SK-N-SH treated with all-trans-retinoic acid at 6 μM for 48 hours (cell line): Measurements from ENCODE around the gene TGFB3.

ENCODE experiments used
- ATAC-seq: fragments of 200-7000 bp; cut with Tn5 transposase; 3 replicates; pipeline ENCODE4 v1.9.1; 2020; ENCODE audit warnings: mild to moderate bottlenecking, moderate library complexity
- ARNTL ChIP-seq: fragments of 450-650 bp; formaldehyde crosslinking; IDR thresholded peaks from 2 replicates; pipeline ENCODE4 v1.5.0; 2020; ENCODE audit warnings: low read depth, mild to moderate bottlenecking, moderate library complexity, borderline replicate concordance
- BACH2 ChIP-seq: fragments of 250-450 bp; sonication (Bioruptor Pico); IDR thresholded peaks from 2 replicates; pipeline ENCODE4 v1.9.0; 2021; ENCODE audit warnings: mild to moderate bottlenecking, borderline replicate concordance
- CREB5 ChIP-seq: fragments of 250-450 bp; sonication (Bioruptor Pico); IDR thresholded peaks from 2 replicates; pipeline ENCODE4 v1.5.1; 2020; ENCODE audit warnings: low read depth, mild to moderate bottlenecking, moderate library complexity
- CSRNP3 ChIP-seq: fragments of 250-450 bp; sonication (Bioruptor Pico); IDR thresholded peaks from 2 replicates; pipeline ENCODE4 v1.5.1; 2021; ENCODE audit warnings: mild to moderate bottlenecking, moderate library complexity
- ESRRG ChIP-seq: fragments of 250-450 bp; sonication (Bioruptor Pico); IDR thresholded peaks from 2 replicates; pipeline ENCODE4 v1.6.1; 2021; ENCODE audit warnings: mild to moderate bottlenecking
- ISL1 ChIP-seq: fragments of 250-450 bp; sonication (Bioruptor Pico); IDR thresholded peaks from 2 replicates; pipeline ENCODE4 v2.1.2; 2022; ENCODE audit warnings: mild to moderate bottlenecking, moderate library complexity
- OSR1 ChIP-seq: fragments of 250-450 bp; sonication (Bioruptor Pico); IDR thresholded peaks from 2 replicates; pipeline ENCODE4 v1.8.0; 2022; ENCODE audit warnings: moderate library complexity, mild to moderate bottlenecking, inconsistent platforms
- POU6F1 ChIP-seq: fragments of 250-450 bp; sonication (Bioruptor Pico); IDR thresholded peaks from 2 replicates; pipeline ENCODE4 v1.8.0; 2021; ENCODE audit warnings: low read depth, mild to moderate bottlenecking, moderate library complexity, borderline replicate concordance
- PPARA ChIP-seq: fragments of 250-450 bp; sonication (Bioruptor Pico); IDR thresholded peaks from 2 replicates; pipeline ENCODE4 v1.5.0; 2020; ENCODE audit warnings: mild to moderate bottlenecking, borderline replicate concordance
- RARB ChIP-seq: fragments of 250-450 bp; sonication (Bioruptor Pico); IDR thresholded peaks from 2 replicates; pipeline ENCODE4 v1.8.0; 2021; ENCODE audit warnings: mild to moderate bottlenecking, moderate library complexity
- SNAI2 ChIP-seq: fragments of 250-450 bp; sonication (Bioruptor Pico); IDR thresholded peaks from 2 replicates; pipeline ENCODE4 v1.5.0; 2020; ENCODE audit warnings: mild to moderate bottlenecking, moderate library complexity
- TCF4 ChIP-seq: fragments of 250-450 bp; sonication (Bioruptor Pico); IDR thresholded peaks from 2 replicates; pipeline ENCODE4 v1.8.0; 2021; ENCODE audit warnings: mild to moderate bottlenecking, moderate library complexity, borderline replicate concordance
- TOX ChIP-seq: fragments of 250-450 bp; sonication (Bioruptor Pico); IDR thresholded peaks from 2 replicates; pipeline ENCODE4 v1.8.0; 2021; ENCODE audit warnings: mild to moderate bottlenecking, moderate library complexity, borderline replicate concordance
- TSHZ2 ChIP-seq: fragments of 250-450 bp; sonication (Bioruptor Pico); IDR thresholded peaks from 2 replicates; pipeline ENCODE4 v1.5.0; 2020; ENCODE audit warnings: mild to moderate bottlenecking, moderate library complexity
- ZC3H10 ChIP-seq: fragments of 250-450 bp; sonication (Bioruptor Pico); IDR thresholded peaks from 2 replicates; pipeline ENCODE4 v1.5.1; 2021; ENCODE audit warnings: mild to moderate bottlenecking, moderate library complexity
- ZFP3 ChIP-seq: fragments of 250-450 bp; sonication (Bioruptor Pico); IDR thresholded peaks from 2 replicates; pipeline ENCODE4 v1.5.0; 2020; ENCODE audit warnings: mild to moderate bottlenecking, moderate library complexity
- ZFP30 ChIP-seq: fragments of 450-650 bp; formaldehyde crosslinking; IDR thresholded peaks from 2 replicates; pipeline ENCODE4 v1.5.0; 2022; ENCODE audit warnings: mild to moderate bottlenecking, moderate library complexity
- ZNF565 ChIP-seq: fragments of 450-650 bp; formaldehyde crosslinking; conservative IDR thresholded peaks from 2 replicates; pipeline ENCODE4 v1.5.0; 2020; ENCODE audit warnings: low read depth, mild to moderate bottlenecking, moderate library complexity
- ZNF70 ChIP-seq: fragments of 450-650 bp; formaldehyde crosslinking; IDR thresholded peaks from 2 replicates; pipeline ENCODE4 v1.5.0; 2020; ENCODE audit warnings: mild to moderate bottlenecking, moderate library complexity
- ZNF8 ChIP-seq: fragments of 450-650 bp; formaldehyde crosslinking; IDR thresholded peaks from 2 replicates; pipeline ENCODE4 v1.5.0; 2020; ENCODE audit warnings: mild to moderate bottlenecking, moderate library complexity

The TGFB3 gene

DNA sequence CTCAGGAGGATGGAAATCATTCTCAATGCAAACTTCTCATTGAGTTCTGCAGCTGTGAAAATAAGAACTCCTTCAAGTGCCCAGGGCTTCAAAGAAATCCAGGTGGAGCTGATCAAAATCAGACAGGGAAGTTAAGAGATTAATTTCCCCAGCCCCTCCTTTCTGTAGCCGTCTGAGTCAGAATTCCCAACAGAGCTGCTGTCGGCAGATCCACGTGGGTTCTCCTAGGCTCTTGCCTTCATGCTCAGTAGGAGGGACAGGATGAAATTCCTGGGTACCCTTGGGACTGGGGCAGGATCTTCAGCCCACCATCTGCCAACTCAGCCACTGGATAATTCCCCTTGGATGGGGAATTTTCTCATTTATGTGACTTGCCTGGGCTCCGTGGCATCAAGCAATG lies 13.3 kb downstream of the TGFB3 start (continued):
- TF ChIP-seq RARB (CRISPR knock-in tag) (no peak), ARNTL (no peak)

DNA sequence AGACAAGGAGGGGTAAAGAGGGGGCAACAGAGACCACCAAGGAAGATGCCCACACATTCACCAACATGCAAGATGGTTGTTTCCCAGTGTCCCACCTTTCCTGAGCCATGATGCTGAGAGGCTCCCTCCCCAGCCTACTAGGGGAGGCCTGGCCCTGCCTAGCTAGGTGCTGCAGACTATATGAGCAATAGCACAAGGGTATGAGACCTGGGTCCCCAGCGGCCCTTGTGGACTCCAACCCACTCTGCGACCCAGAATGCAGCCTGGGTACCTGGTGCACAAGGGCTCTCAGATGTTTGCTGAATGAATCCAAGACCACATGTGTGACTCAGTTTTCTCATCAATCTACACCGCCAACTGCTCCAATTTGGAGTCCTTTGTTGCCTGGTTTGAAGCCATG lies 13.9 kb downstream of the TGFB3 start:
- no peak for ATAC-seq
- TF ChIP-seq CSRNP3 (CRISPR knock-in tag), result no peak
- TF ChIP-seq SNAI2, result no peak
- no peak for TF ChIP-seq CREB5 (CRISPR knock-in tag)
- TF ChIP-seq ZFP3 (CRISPR knock-in tag), result no peak
- TF ChIP-seq TSHZ2, result no peak
- no peak for TF ChIP-seq TOX
- TF ChIP-seq OSR1, result no peak
- no peak for TF ChIP-seq ZFP30 (CRISPR knock-in tag)
- TF ChIP-seq BACH2 (CRISPR knock-in tag), result no peak
- TF ChIP-seq RARB (CRISPR knock-in tag), result no peak
- TF ChIP-seq TCF4, result no peak
- TF ChIP-seq ZNF565 (CRISPR knock-in tag), result no peak
- no peak for TF ChIP-seq ZNF70 (CRISPR knock-in tag)
- no peak for TF ChIP-seq ZNF8 (CRISPR knock-in tag)
- no peak for TF ChIP-seq ISL1
- no peak for TF ChIP-seq ESRRG
- TF ChIP-seq POU6F1 (CRISPR knock-in tag), result no peak
- no peak for TF ChIP-seq ZC3H10
- no peak for TF ChIP-seq ARNTL

DNA sequence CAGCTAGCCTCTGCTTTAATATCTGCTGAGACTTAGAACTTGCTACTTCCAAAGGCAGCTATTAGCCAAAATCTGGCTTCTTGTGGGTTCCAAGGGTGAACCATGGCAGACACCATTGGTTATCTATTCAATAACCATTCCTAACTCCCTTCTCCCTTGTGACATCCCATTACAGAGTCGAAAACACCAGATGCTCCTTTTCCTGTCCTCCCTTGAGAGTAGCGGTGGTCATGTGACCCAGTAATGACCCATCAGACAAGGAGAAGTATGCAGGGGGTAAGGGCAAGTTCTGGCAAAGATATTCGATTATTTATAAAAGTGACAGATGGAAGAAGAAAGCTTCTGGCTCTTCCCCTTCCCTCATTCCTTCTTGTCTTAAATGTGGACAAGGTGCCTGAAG lies 20.1 kb downstream of the TGFB3 start:
- no peak for ATAC-seq
- TF ChIP-seq ZNF8 (CRISPR knock-in tag), result no peak
- no peak for TF ChIP-seq PPARA
- no peak for TF ChIP-seq POU6F1 (CRISPR knock-in tag)
- TF ChIP-seq ZFP30 (CRISPR knock-in tag), result no peak
- no peak for TF ChIP-seq TSHZ2
